Endothelial cell of umbilical vein (primary cell): ENCODE data around the gene LRRC59.

Source experiments
- CTCF ChIP-seq, 2 donors: IDR thresholded peaks; 1 replicate in 1 of 2; 2 replicates in 1 of 2; pipeline ENCODE4 v1.5.1; 2011; ENCODE audit warnings: low read length in 2 of 2, mild to moderate bottlenecking in 2 of 2, moderate library complexity in 2 of 2, control low read depth in 1 of 2, inconsistent platforms in 1 of 2, low read depth in 1 of 2; ENCODE audit not compliant: insufficient read depth in 1 of 2; ENCODE audit errors: extremely low read depth in 1 of 2
- EZH2 ChIP-seq: IDR thresholded peaks from 2 replicates; pipeline ENCODE4 v1.6.1; 2012; ENCODE audit warnings: borderline replicate concordance, low read depth, mild to moderate bottlenecking, moderate library complexity, low read length, inconsistent platforms; ENCODE audit not compliant: severe bottlenecking
- MAX ChIP-seq: IDR thresholded peaks from 2 replicates; pipeline ENCODE4 v1.6.1; 2011; ENCODE audit not compliant: insufficient read depth, insufficient read length
- MYC ChIP-seq: IDR thresholded peaks from one replicate; pipeline ENCODE4 v1.6.1; 2011; ENCODE audit warnings: mild to moderate bottlenecking, low read depth, low read length
- POLR2A ChIP-seq: IDR thresholded peaks from 2 replicates; pipeline ENCODE4 v1.6.1; 2012; ENCODE audit warnings: low read depth, mild to moderate bottlenecking, control low read depth, low read length
- POLR2AphosphoS5 ChIP-seq: IDR thresholded peaks from 2 replicates; pipeline ENCODE4 v1.6.1; 2012; ENCODE audit warnings: low read depth, mild to moderate bottlenecking, control low read depth, low read length, moderate library complexity; ENCODE audit not compliant: insufficient read depth

GRCh38 chr17:50345432-50346312 is 51.7 kb downstream of the LRRC59 start, which contains the start of gene XYLT2:
- no peak for TF ChIP-seq CTCF (IDR thresholded peaks at IDR 0.05; ENCODE audit: extremely low read depth in 1 of 2, insufficient read depth in 1 of 2, low read depth in 1 of 2, low read length in 2 of 2)
- TF ChIP-seq POLR2AphosphoS5 = peak; percentile 56
- peak; percentile 40 for TF ChIP-seq EZH2
- peak; percentile 62 for TF ChIP-seq POLR2A
- TF ChIP-seq MAX = no peak
- no peak for TF ChIP-seq MYC
